Mononuclear cell (primary cell): ENCODE results near the gene SH3GL2. TPM values are rescaled to one million over a fixed set of nuclear protein-coding genes. Genes with fewer than 3 reads are reported as not detected.
"Not testable (repeated sequence)": the region's sequence is repeated elsewhere in the genome, so short reads cannot be mapped to it uniquely, and the experiment has no call there.

Experiments
- H3K27me3 ChIP-seq: 2 replicates; pipeline ENCODE4 v1.6.0; 2011; ENCODE audit warnings: low read length, control low read depth; ENCODE audit not compliant: insufficient read depth
- H3K4me1 ChIP-seq: 2 replicates; pipeline ENCODE4 v1.5.1; 2011; ENCODE audit warnings: mild to moderate bottlenecking, low read length, control low read depth; ENCODE audit not compliant: insufficient read depth
- H3K4me3 ChIP-seq: 2 replicates; pipeline ENCODE4 v1.5.1; 2011; ENCODE audit warnings: mild to moderate bottlenecking, low read length, moderate library complexity
- H3K9me3 ChIP-seq: 2 replicates; pipeline ENCODE4 v1.5.1; 2011; ENCODE audit warnings: low read depth, mild to moderate bottlenecking, control low read depth, low read length
- total RNA-seq: library from RNA; depleted of rRNA; stranded (reverse); fragments of >200 nt; gene quantifications from one replicate; pipeline ENCODE4 v1.2.3, GENCODE V29; 2012

The SH3GL2 gene
- total RNA-seq, 1 donor = under 0.01 TPM

DNA sequence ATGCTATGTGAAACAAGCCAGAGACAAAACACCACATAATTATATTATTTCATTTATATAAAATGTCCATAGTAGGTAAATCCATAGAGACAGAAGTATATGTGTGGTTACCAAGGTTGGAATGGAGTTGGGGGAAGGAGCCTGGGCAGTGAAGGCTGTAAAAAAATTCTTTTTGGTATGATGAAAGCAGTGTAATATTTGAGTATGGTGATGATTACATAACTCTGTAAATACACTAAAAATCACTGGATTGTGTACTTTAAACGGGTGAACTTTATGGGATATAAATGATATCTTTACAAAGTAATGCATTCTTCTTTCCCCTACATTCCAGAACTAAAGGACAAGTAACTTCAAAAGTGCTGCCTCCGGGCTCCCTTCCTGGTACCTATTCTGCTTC, 155.8 kb downstream of the SH3GL2 start:
- Histone ChIP-seq H3K9me3 (no peaks in the 10 kb centered on the region), H3K4me3 (no peak overlapping the region), H3K27me3 (no peaks in the 10 kb centered on the region), H3K4me1 (no peaks in the 10 kb centered on the region)

DNA sequence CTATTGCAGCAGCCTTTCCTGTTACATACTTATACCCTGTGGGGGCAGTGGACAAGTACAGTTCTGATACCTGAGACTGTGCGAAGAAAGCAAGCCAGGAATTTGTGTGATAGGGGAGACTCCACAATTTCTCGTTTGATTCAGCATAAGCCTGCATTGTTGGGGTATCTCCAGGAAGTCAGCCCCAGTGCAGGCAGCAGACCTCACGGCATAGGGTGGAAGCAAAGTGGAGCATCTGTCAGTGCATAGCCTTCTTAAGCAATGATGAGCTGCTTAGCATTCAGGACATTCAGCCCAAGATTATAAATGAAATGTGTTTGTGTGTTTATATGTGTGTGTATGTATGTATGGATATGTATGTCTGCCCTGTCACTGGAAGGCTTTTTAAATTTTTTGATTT, 157.0 kb downstream of the SH3GL2 start:
- Histone ChIP-seq H3K27me3 (no peaks in the 10 kb centered on the region), H3K9me3 (no peaks in the 10 kb centered on the region)

DNA sequence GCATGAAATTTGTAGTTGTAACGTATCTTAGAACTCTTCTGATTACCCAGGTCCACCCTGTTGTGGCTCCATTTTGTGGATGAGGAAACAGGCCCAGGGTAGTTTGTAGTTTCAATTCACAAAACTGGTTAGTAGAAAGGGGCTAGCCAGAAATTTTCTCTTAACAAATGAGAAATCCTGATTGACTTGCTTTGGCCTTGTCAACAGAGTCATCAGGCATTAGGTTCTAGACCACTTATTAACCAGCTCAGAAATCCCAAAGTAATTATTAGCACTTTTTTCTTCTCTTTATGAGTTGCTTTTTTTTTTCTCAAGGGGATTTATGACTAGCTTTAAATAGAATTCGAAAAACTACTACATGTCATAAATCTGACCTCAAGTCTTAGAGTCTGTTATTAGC, 160.2 kb downstream of the SH3GL2 start:
- H3K4me3 ChIP-seq = no peak overlapping the region
- no peaks in the 10 kb centered on the region for H3K4me1 ChIP-seq
- H3K27me3 ChIP-seq = no peaks in the 10 kb centered on the region
- no peaks in the 10 kb centered on the region for H3K9me3 ChIP-seq

More for the DNA sequence above, 157.0 kb downstream of the SH3GL2 start:
- Histone ChIP-seq H3K4me3 (no peak overlapping the region), H3K4me1 (no peaks in the 10 kb centered on the region)

DNA sequence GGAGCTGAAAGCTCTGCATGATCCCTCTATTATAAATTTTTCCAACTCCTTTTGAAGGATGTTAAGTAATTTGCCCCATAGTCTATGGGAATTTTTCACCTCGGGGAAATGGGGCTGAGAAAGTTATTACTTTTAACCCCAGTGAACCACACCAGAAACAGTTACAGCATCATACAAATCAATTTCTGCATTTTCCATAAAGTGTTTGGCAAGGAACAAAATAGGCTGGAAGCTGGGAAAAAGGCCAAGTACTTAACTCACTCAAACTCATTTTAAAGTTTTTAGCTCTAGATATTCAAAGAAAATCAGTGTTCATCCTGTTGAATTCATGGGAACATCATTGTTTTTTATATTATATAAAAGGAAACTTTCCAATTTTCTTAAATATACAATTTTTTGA, 160.9 kb downstream of the SH3GL2 start:
- H3K27me3 ChIP-seq = no peaks in the 10 kb centered on the region

DNA sequence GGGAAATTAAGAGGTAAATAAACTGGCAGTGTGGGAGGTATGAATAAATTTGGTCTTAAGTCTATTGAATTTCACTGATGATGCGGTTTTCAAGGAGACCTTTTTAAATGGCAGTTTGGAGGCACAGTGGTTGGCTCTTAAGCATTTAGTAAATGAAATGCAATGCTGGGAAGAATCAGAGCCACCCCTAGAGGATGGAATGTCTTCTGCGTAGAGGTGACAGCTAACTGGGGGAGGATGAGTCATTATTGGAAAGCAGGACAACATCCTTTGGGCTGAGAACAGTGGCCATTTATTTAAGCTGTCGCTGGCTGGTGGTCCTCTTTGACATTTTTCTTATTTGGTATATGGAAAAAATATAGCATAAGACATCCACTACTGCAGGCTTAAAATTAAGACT, 163.2 kb downstream of the SH3GL2 start:
- Histone ChIP-seq H3K9me3 (no peaks in the 10 kb centered on the region), H3K4me3 (no peak overlapping the region), H3K27me3 (no peaks in the 10 kb centered on the region), H3K4me1 (no peaks in the 10 kb centered on the region)

More for the DNA sequence above, 160.9 kb downstream of the SH3GL2 start:
- H3K4me3 ChIP-seq = no peak overlapping the region
- no peaks in the 10 kb centered on the region for H3K9me3 ChIP-seq
- no peaks in the 10 kb centered on the region for H3K4me1 ChIP-seq

DNA sequence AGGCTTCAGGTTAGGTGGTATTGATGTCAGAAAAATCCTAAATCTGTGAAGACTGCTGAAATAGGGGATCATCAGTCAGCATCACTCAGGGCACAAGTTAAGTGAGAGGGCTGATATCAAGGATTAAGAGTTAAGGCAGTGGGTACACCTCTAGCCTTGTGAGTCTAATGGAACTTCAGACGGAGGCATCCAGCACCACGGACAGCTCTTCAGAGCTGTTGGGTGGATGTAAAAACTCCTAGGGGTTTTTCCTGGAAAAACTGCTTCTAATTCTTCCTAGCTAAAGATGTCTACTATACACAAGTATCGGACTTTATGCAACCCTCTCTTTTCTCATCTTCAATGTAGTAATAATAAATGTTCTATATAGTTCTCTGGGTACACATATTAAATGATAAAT, 165.9 kb downstream of the SH3GL2 start:
- no peak overlapping the region for H3K4me3 ChIP-seq
- H3K27me3 ChIP-seq = no peaks in the 10 kb centered on the region
- H3K4me1 ChIP-seq = no peaks in the 10 kb centered on the region
- no peaks in the 10 kb centered on the region for H3K9me3 ChIP-seq

DNA sequence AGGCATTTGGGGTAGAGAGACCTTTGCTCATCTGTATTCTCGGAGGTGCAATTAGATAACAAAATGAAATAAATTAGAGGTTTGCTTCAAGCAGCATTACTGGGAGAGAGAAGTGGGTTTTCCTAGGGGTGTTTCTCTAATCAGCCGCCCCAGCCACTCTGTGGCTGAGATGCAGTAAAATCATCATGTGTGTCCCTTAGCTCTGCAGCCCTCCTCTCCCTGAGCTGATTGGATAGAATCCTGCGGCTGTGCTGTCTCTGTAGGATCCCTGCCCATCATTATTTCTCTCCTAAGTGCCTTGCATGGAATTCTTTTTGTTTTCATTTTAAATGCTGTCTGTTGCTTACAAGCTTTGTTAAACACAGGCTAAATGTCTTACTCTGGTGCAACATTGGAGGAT, 171.4 kb downstream of the SH3GL2 start:
- H3K4me1 ChIP-seq = no peaks in the 10 kb centered on the region
- H3K27me3 ChIP-seq = no peaks in the 10 kb centered on the region
- no peak overlapping the region for H3K4me3 ChIP-seq
- H3K9me3 ChIP-seq = no peaks in the 10 kb centered on the region

DNA sequence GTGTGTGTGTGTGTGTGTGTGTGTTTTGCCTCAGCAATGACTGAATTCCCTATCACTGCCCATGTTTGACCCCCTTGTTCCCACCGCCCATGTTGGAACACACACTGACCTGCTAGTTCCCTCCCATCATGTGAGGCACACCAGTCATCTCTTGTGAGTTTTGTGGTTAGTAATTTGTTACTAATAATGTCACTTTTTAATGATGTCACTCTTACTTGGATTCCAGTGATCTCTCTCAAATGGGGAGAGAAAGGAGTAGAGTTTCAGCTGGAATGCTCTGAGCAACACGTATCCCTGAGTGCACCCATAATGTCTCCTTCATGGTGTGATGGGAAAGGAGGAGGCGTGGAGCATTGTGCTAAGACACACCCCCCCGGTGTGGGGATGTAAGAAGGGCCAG, 172.6 kb downstream of the SH3GL2 start:
- Histone ChIP-seq H3K9me3 (no peaks in the 10 kb centered on the region), H3K4me1 (no peaks in the 10 kb centered on the region), H3K27me3 (no peaks in the 10 kb centered on the region), H3K4me3 (no peak overlapping the region)

DNA sequence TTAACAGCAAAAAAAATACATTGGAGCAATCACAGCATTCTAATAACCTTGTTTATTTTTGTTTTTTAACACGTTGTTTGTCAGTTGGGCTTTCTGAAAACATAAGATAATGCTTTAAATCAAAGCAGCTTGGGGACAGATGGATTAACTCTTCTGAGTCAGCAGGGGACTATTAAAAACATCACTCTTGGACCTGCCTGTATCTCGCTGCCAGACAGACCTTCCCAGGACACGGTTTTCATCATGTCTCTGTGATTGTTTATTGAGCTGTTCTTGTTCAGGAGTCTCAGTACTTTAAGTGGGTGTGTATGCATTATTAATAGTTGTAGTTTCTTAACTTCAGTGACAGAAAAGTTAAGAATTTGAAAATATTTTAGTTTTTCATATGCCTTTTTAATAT, 173.2 kb downstream of the SH3GL2 start:
- Histone ChIP-seq H3K4me3 (no peak overlapping the region), H3K27me3 (no peaks in the 10 kb centered on the region), H3K4me1 (no peaks in the 10 kb centered on the region), H3K9me3 (no peaks in the 10 kb centered on the region)

DNA sequence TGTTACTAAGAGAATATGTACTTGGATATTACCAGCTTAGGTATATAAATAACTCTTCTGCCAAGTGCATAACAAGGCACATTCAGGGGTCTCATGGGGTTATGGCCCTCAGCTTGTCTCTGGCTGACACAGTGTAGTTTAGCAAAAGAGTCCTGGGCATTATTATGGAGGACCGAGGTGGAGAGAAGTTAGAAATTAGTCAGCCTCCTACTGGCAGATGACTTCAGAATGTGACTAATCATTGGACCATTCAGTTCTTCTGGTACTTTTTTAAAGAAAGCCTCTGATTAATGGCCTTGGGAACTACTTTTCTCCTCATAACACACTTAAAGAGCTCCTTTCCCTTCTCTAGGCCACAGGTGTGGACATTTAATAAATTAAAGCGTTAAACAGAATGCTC, 178.9 kb downstream of the SH3GL2 start:
- H3K9me3 ChIP-seq = no peaks in the 10 kb centered on the region
- no peak overlapping the region for H3K4me3 ChIP-seq
- no peaks in the 10 kb centered on the region for H3K27me3 ChIP-seq

DNA sequence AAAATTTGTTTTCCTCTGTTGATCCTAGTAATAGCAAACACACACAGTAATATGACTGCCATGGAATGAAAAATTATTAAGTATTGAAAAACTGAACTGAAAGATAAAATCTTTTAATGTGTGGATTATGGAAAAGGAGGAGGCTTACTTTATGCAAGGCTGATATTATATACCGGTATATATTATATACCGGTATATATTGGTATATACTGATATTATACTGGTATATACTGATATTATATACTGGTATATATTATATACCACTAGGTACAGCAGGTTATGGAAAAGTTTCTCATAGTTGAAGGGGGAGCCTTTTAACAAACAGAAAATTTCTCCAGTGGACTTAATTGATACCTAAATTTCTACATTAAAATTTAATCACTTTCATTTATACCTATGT, 181.4 kb downstream of the SH3GL2 start:
- Histone ChIP-seq H3K9me3 (no peaks in the 10 kb centered on the region), H3K4me3 (no peak overlapping the region), H3K27me3 (no peaks in the 10 kb centered on the region), H3K4me1 (no peaks in the 10 kb centered on the region)

More for the DNA sequence above, 178.9 kb downstream of the SH3GL2 start:
- no peaks in the 10 kb centered on the region for H3K4me1 ChIP-seq

DNA sequence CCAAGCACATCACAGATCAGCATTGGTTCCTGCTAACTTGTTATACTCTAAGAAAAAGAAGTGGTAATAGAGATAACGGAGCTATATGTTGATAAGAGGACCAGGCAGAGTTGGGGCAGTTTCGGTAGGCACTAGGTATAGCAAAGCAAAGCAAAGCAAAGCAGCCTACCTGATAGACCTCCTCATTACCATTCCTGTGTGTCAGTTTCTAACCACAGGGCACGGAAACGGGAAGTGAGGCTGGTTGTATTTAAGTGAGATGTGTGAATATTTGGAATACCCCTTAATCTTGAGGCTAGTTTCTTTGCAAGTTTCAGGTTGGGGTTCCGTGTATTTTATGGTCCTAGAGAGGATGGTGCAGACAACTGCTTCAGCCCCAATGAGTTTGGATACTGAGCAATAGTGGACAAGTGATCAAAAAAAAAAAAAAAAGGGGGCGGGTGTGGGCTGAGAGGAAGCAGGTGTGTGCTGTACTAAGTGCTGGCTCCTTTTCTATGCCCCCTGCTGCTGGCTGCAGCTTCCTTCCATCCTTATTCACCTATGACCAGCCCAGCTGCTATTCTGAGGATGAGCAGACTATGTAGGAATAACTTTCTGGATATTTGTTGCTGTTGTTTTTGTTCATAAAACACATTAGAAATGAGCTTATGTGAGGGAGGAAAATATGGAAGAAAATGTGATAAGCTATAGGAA, 183.3 kb downstream of the SH3GL2 start:
- no peaks in the 10 kb centered on the region for H3K9me3 ChIP-seq
- H3K4me1 ChIP-seq = no peaks in the 10 kb centered on the region
- H3K27me3 ChIP-seq = no peaks in the 10 kb centered on the region
- H3K4me3 ChIP-seq = no peak overlapping the region

DNA sequence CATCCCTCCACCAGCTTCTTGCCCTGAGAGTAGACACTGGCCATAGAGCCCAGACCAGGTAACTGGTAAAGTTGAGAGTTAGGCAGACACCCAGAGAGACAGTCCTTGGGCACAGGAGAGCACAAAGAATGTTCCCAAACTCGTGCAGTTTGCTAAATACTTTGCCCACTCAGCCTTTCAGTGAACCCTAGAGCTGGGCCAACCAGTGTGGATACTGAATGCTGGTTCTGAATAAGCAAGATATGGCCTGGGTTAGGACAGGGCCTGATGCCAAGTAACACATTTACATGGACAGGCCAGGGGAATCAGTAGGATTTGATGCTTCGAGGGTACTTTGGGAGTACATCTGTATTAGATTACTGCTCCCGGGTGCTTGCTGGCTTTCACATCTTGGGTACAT, 185.4 kb downstream of the SH3GL2 start:
- Histone ChIP-seq H3K27me3 (no peaks in the 10 kb centered on the region), H3K4me3 (no peak overlapping the region), H3K4me1 (no peaks in the 10 kb centered on the region), H3K9me3 (no peaks in the 10 kb centered on the region)

DNA sequence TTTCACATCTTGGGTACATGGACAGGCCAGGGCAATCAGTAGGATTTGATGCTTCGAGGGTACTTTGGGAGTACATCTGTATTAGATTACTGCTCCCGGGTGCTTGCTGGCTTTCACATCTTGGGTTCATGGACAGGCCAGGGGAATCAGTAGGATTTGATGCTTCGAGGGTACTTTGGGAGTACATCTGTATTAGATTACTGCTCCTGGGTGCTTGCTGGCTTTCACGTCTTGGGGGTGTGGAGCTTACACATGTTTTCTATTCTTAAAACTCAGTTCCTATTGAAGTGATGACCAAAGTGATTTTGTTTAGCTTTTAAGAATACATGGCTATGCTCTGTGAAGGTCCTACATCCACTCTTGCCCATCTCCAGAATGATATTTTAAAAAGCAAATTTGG, 186.3 kb downstream of the SH3GL2 start:
- not testable (repeated sequence) for H3K27me3 ChIP-seq, H3K4me1 ChIP-seq, H3K4me3 ChIP-seq, H3K9me3 ChIP-seq

DNA sequence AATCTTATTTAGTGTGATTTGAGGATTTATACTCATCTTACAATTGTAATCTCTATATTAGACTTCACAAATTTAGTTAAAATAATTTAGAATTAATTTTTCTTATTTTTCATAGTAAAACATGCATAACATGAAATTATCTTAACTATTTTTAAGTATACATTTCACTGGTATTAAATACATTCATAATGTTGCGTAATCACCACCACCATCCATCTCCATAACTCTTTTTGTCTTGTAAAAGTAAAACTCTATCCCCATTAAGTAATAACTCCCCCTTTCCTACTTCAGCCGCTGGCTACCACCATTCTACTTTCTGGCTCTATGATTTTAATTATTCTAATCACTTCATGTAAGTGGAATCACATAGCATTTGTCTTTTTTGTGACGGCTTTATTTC, 193.4 kb downstream of the SH3GL2 start:
- Histone ChIP-seq H3K9me3 (no peaks in the 10 kb centered on the region), H3K4me1 (no peaks in the 10 kb centered on the region), H3K4me3 (no peak overlapping the region), H3K27me3 (no peaks in the 10 kb centered on the region)

DNA sequence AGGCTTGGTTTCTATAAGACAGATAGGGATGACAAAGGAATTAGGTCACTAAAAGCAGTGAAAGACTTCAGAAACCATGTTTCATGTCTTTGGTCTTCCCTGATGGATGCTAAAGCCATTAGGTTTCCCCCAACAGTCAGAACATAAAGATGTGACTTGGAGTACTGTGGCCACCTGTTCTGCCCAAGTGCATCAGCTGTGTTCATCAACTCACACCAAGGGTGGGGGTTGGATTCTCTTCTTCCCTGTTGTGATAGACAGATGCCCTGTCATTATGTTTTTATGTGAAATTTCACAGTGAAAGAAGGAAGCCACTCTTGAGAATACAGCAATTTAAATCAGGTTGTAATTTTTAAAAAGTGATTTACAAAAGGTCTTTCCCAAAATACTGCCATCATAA, 196.8 kb downstream of the SH3GL2 start:
- no peaks in the 10 kb centered on the region for H3K9me3 ChIP-seq
- H3K4me3 ChIP-seq = no peak overlapping the region
- no peaks in the 10 kb centered on the region for H3K4me1 ChIP-seq
- H3K27me3 ChIP-seq = no peaks in the 10 kb centered on the region
